DND-41 (cell line): ENCODE measurements around the gene SIGMAR1.

Experiments
- EZH2 ChIP-seq: IDR thresholded peaks from 3 replicates; pipeline ENCODE4 v1.6.1; 2012; ENCODE audit warnings: borderline replicate concordance, low read depth, mild to moderate bottlenecking, moderate library complexity, low read length, inconsistent platforms; ENCODE audit not compliant: severe bottlenecking
- TF ChIP-seq, protein P1 (sequence below): IDR thresholded peaks from 2 replicates; pipeline ENCODE4 v1.5.1; 2012; ENCODE audit warnings: borderline replicate concordance, low read length, moderate library complexity, mild to moderate bottlenecking; ENCODE audit not compliant: poor library complexity, severe bottlenecking; ENCODE audit errors: extremely low read depth

DNA sequence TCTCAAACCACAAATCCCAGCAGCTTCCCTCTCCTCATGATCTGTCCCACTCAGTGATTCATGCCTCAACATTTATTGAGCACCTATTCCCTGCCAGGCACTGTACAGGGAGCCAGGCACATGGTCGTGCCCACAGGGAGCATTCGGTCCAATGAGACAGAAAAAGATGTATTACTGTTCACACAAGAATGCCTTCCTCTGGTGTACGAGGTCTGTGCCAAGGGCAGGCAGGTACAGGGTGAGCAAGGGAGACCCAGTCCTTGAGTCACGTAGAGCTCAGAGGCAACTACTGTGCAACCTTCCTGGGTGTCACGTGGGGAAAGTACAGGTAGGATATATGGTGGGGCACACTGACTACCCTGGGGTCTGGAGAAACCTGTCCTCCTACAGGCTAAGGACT is 52.6 kb downstream of the SIGMAR1 start:
- TF ChIP-seq, protein P1, sequence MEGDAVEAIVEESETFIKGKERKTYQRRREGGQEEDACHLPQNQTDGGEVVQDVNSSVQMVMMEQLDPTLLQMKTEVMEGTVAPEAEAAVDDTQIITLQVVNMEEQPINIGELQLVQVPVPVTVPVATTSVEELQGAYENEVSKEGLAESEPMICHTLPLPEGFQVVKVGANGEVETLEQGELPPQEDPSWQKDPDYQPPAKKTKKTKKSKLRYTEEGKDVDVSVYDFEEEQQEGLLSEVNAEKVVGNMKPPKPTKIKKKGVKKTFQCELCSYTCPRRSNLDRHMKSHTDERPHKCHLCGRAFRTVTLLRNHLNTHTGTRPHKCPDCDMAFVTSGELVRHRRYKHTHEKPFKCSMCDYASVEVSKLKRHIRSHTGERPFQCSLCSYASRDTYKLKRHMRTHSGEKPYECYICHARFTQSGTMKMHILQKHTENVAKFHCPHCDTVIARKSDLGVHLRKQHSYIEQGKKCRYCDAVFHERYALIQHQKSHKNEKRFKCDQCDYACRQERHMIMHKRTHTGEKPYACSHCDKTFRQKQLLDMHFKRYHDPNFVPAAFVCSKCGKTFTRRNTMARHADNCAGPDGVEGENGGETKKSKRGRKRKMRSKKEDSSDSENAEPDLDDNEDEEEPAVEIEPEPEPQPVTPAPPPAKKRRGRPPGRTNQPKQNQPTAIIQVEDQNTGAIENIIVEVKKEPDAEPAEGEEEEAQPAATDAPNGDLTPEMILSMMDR: no peak
- TF ChIP-seq EZH2: no peak
